Measurements from ENCODE around the gene OR4C5.
"Not testable (repeated sequence)": the region's sequence is repeated elsewhere in the genome, so short reads cannot be mapped to it uniquely, and the experiment has no call there.

OR4C5 gene

GRCh38 chr11:48366365-48366764, at the start of gene OR4C5:
Gene OR4C5 (minus strand): TSS chr11:48366465. CDS start chr11:48366465, 0 bp downstream.
- Histone ChIP-seq H3K4me3 (ENCODE audit: low read depth in 1 of 2, low read length in 2 of 2) (no peak within 1 kb of the TSS), H3K27me3 (ENCODE audit: control insufficient read depth in 1 of 2, insufficient read depth in 2 of 2, low read length in 2 of 2) (no peaks in the 10 kb centered on the region), H3K36me3 (ENCODE audit: insufficient read depth, low read length) (no peaks in the 10 kb centered on the region), H3K9ac (ENCODE audit: low read length) (no peak within 1 kb of the TSS), H3K4me1 (ENCODE audit: insufficient read depth, low read length) (no peaks in the 10 kb centered on the region), H3K9me3 (ENCODE audit: low read length) (no peaks in the 10 kb centered on the region), H3K27ac (ENCODE audit: low read depth, low read length) (no peak within 1 kb of the TSS)

- Histone ChIP-seq H3K4me3 (ENCODE audit: low read depth in 1 of 2, low read length in 2 of 2) (no peak overlapping the region), H3K27ac (ENCODE audit: low read depth, low read length) (no peak overlapping the region), H3K9me3 (ENCODE audit: low read length) (no peaks in the 10 kb centered on the region), H3K36me3 (ENCODE audit: insufficient read depth, low read length) (no peaks in the 10 kb centered on the region), H3K9ac (ENCODE audit: low read length) (no peak overlapping the region), H3K27me3 (ENCODE audit: control insufficient read depth in 1 of 2, insufficient read depth in 2 of 2, low read length in 2 of 2) (no peaks in the 10 kb centered on the region), H3K4me1 (ENCODE audit: insufficient read depth, low read length) (no peaks in the 10 kb centered on the region)
Observed at GRCh38 chr11:48384670-48385069, 18.4 kb upstream of the OR4C5 start.

- H3K9me3 ChIP-seq (ENCODE audit: low read length); H3K27ac ChIP-seq (ENCODE audit: low read depth, low read length); H3K4me3 ChIP-seq (ENCODE audit: low read depth in 1 of 2, low read length in 2 of 2); H3K4me1 ChIP-seq (ENCODE audit: insufficient read depth, low read length); H3K9ac ChIP-seq (ENCODE audit: low read length); H3K27me3 ChIP-seq (ENCODE audit: control insufficient read depth in 1 of 2, insufficient read depth in 2 of 2, low read length in 2 of 2); H3K36me3 ChIP-seq (ENCODE audit: insufficient read depth, low read length): not testable (repeated sequence)
Observed at GRCh38 chr11:48384151-48384550, 17.9 kb upstream of the OR4C5 start.

GRCh38 chr11:48361289-48361688, 5.0 kb downstream of the OR4C5 start:
- not testable (repeated sequence) for H3K4me1 ChIP-seq (ENCODE audit: insufficient read depth, low read length); H3K27me3 ChIP-seq (ENCODE audit: control insufficient read depth in 1 of 2, insufficient read depth in 2 of 2, low read length in 2 of 2); H3K4me3 ChIP-seq (ENCODE audit: low read depth in 1 of 2, low read length in 2 of 2); H3K9ac ChIP-seq (ENCODE audit: low read length); H3K36me3 ChIP-seq (ENCODE audit: insufficient read depth, low read length); H3K27ac ChIP-seq (ENCODE audit: low read depth, low read length); H3K9me3 ChIP-seq (ENCODE audit: low read length)

DNA sequence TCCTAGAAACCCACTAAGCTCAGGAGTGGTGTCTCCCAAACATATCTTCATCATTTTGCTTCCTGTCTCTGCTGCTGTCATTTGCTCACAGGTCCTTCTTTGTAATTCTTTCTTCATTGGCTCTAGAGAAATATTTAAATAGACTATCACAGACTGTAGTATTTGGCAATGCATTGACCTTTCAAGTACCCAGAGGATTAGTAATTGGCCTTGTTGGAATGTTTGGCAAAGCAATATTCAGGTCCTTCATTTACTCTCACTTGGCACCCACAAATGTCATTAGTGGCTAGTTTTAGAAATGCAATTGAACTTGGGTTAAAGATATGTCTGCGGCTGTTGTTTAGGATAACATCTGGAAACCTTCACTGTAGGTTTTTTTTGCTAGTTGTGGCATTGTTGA, 11.6 kb downstream of the OR4C5 start:
- Histone ChIP-seq H3K9me3 (ENCODE audit: low read length) (no peaks in the 10 kb centered on the region), H3K36me3 (ENCODE audit: insufficient read depth, low read length) (no peaks in the 10 kb centered on the region), H3K27ac (ENCODE audit: low read depth, low read length) (no peak overlapping the region), H3K9ac (ENCODE audit: low read length) (no peak overlapping the region), H3K4me3 (ENCODE audit: low read depth in 1 of 2, low read length in 2 of 2) (no peak overlapping the region), H3K27me3 (ENCODE audit: control insufficient read depth in 1 of 2, insufficient read depth in 2 of 2, low read length in 2 of 2) (no peaks in the 10 kb centered on the region), H3K4me1 (ENCODE audit: insufficient read depth, low read length) (no peaks in the 10 kb centered on the region)

DNA sequence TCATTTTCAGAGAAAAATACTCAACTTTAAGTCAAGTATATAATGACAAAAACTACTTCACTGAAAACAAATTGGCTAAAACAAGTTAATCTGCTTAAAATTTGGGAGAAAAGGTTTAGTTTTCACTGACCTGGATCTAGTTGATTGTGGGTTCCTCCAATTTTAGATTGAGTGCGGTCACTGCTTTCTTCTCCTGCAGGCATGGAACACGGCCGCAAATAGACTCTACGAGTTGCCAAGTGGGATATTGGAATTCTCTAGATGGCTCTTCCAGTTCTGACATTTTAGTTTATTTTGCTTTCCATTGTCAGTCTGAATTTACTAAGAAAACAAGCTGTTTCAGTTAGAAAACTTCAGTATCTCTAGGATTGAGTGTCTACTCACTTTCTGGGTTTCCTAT, 12.3 kb downstream of the OR4C5 start:
- H3K4me1 ChIP-seq (ENCODE audit: insufficient read depth, low read length) = no peaks in the 10 kb centered on the region
- no peaks in the 10 kb centered on the region for H3K9me3 ChIP-seq (ENCODE audit: low read length)
- no peaks in the 10 kb centered on the region for H3K36me3 ChIP-seq (ENCODE audit: insufficient read depth, low read length)
- H3K27ac ChIP-seq (ENCODE audit: low read depth, low read length) = no peak overlapping the region
- no peaks in the 10 kb centered on the region for H3K27me3 ChIP-seq (ENCODE audit: control insufficient read depth in 1 of 2, insufficient read depth in 2 of 2, low read length in 2 of 2)
- H3K9ac ChIP-seq (ENCODE audit: low read length) = no peak overlapping the region
- H3K4me3 ChIP-seq (ENCODE audit: low read depth in 1 of 2, low read length in 2 of 2) = no peak overlapping the region

DNA sequence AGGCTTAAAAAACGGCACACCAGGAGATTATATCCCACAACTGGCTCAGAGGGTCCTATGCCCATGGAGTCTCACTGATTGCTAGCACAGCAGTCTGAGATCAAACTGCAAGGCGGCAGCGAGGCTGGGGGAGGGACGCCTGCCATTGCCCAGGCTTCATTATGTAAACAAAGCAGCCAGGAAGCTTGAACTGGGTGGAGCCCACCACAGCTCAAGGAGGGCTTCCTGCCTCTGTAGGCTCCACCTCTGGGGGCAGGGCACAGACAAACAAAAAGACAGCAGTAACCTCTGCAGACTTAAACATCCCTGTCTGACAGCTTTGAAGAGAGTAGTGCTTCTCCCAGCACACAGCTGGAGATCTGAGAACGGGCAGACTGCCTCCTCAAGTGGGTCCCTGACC, 20.0 kb downstream of the OR4C5 start:
- not testable (repeated sequence) for H3K27ac ChIP-seq (ENCODE audit: low read depth, low read length); H3K36me3 ChIP-seq (ENCODE audit: insufficient read depth, low read length); H3K9me3 ChIP-seq (ENCODE audit: low read length); H3K9ac ChIP-seq (ENCODE audit: low read length); H3K27me3 ChIP-seq (ENCODE audit: control insufficient read depth in 1 of 2, insufficient read depth in 2 of 2, low read length in 2 of 2); H3K4me1 ChIP-seq (ENCODE audit: insufficient read depth, low read length); H3K4me3 ChIP-seq (ENCODE audit: low read depth in 1 of 2, low read length in 2 of 2)

DNA sequence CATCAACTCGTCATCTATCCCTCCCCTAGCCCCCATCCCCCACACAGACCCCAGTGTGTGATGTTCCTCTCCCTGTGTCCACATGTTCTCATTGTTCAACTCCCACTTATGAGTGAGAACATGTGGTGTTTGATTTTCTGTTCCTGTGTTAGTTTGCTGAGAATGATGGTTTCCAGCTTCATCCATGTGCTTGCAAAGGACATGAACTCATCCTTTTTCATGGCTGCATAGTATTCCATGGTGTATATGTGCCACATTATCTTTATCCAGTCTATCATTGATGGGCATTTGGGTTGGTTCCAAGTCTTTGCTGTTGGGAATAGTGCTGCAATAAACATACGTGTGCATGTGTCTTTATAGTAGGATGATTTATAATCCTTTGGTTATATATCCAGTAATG, 23.8 kb downstream of the OR4C5 start:
- not testable (repeated sequence) for H3K4me1 ChIP-seq (ENCODE audit: insufficient read depth, low read length); H3K27ac ChIP-seq (ENCODE audit: low read depth, low read length); H3K4me3 ChIP-seq (ENCODE audit: low read depth in 1 of 2, low read length in 2 of 2); H3K36me3 ChIP-seq (ENCODE audit: insufficient read depth, low read length); H3K9ac ChIP-seq (ENCODE audit: low read length); H3K27me3 ChIP-seq (ENCODE audit: control insufficient read depth in 1 of 2, insufficient read depth in 2 of 2, low read length in 2 of 2); H3K9me3 ChIP-seq (ENCODE audit: low read length)

DNA sequence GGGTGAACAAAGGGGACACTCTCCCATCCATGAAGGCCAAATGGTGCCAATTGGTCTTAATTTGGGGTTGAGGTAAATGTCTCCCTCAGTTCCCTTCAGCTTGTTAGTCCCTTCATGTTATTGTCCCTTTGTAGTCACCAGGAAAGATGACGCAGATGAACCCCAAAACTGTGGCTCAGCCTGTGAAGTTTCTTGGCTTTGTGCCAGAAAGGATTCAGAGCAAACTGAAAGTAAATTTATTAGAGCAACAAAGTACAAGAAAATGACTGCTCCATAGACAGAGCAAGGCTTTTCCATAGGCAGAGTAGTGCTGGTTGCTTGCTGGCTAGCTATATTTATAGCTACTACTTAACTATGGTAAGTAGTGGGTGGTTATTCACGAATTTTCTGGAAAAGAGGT, 24.8 kb downstream of the OR4C5 start:
- H3K27ac ChIP-seq (ENCODE audit: low read depth, low read length) = no peak overlapping the region
- no peak overlapping the region for H3K9ac ChIP-seq (ENCODE audit: low read length)
- no peaks in the 10 kb centered on the region for H3K9me3 ChIP-seq (ENCODE audit: low read length)
- H3K4me1 ChIP-seq (ENCODE audit: insufficient read depth, low read length) = no peaks in the 10 kb centered on the region
- H3K27me3 ChIP-seq (ENCODE audit: control insufficient read depth in 1 of 2, insufficient read depth in 2 of 2, low read length in 2 of 2) = no peaks in the 10 kb centered on the region
- H3K36me3 ChIP-seq (ENCODE audit: insufficient read depth, low read length) = no peaks in the 10 kb centered on the region
- no peak overlapping the region for H3K4me3 ChIP-seq (ENCODE audit: low read depth in 1 of 2, low read length in 2 of 2)

- H3K4me3 ChIP-seq (ENCODE audit: low read depth in 1 of 2, low read length in 2 of 2); H3K9ac ChIP-seq (ENCODE audit: low read length); H3K27ac ChIP-seq (ENCODE audit: low read depth, low read length): not testable (repeated sequence)
Observed at GRCh38 chr11:48324620-48325019, 41.6 kb downstream of the OR4C5 start, which contains the start of gene OR4C3. Gene OR4C3 (plus strand): TSS chr11:48324920. CDS start chr11:48325022, 102 bp downstream.

GRCh38 chr11:48319813-48320212, 46.5 kb downstream of the OR4C5 start:
- not testable (repeated sequence) for H3K4me1 ChIP-seq (ENCODE audit: insufficient read depth, low read length); H3K27me3 ChIP-seq (ENCODE audit: control insufficient read depth in 1 of 2, insufficient read depth in 2 of 2, low read length in 2 of 2); H3K27ac ChIP-seq (ENCODE audit: low read depth, low read length); H3K36me3 ChIP-seq (ENCODE audit: insufficient read depth, low read length); H3K9me3 ChIP-seq (ENCODE audit: low read length); H3K4me3 ChIP-seq (ENCODE audit: low read depth in 1 of 2, low read length in 2 of 2); H3K9ac ChIP-seq (ENCODE audit: low read length)

More at GRCh38 chr11:48324620-48325019, 41.6 kb downstream of the OR4C5 start, which contains the start of gene OR4C3:
- not testable (repeated sequence) for H3K9me3 ChIP-seq (ENCODE audit: low read length); H3K27me3 ChIP-seq (ENCODE audit: control insufficient read depth in 1 of 2, insufficient read depth in 2 of 2, low read length in 2 of 2); H3K36me3 ChIP-seq (ENCODE audit: insufficient read depth, low read length); H3K4me1 ChIP-seq (ENCODE audit: insufficient read depth, low read length)

All from muscle layer of colon (tissue), 2 donors.